GM12878 (cell line): Measurements from ENCODE around the gene VIT. TPM values are rescaled to one million over a fixed set of nuclear protein-coding genes. Genes with fewer than 3 reads are reported as not detected.

Experiments
- ATAC-seq: fragments of 200-7000 bp; cut with Tn5 transposase; 3 replicates; pipeline ENCODE4 v1.9.1; 2020; ENCODE audit warnings: mild to moderate bottlenecking, moderate library complexity
- BruUV-seq: library from RNA; stranded (reverse); fragments of 400-500 nt; replicated peaks from 2 replicates; lab custom pipeline; 2021; lab: Mats Ljungman, UMichigan
- CTCF ChIA-PET: fragments of 300-600 bp; sonication (Branson Sonifier 250); formaldehyde crosslinking; extraction: SDS; loops from one replicate; lab custom pipeline; 2021; ENCODE audit warnings: inconsistent platforms; lab: Yijun Ruan, JAX
- POLR2A ChIA-PET: fragments of 350-600 bp; formaldehyde crosslinking; extraction: SDS; loops from one replicate; lab custom pipeline; 2021; ENCODE audit warnings: inconsistent platforms; lab: Charles Lee
- RAD21 ChIA-PET: fragments of 300-600 bp; sonication (Branson Sonifier 250); formaldehyde crosslinking; loops from one replicate; lab custom pipeline; 2023; ENCODE audit warnings: antibody characterized with exemption; ENCODE audit not compliant: unreplicated experiment; lab: Charles Lee
- SMC1A ChIA-PET: fragments of 300-600 bp; sonication (Branson Sonifier 250); formaldehyde crosslinking; loops from one replicate; lab custom pipeline; 2023; ENCODE audit not compliant: unreplicated experiment, uncharacterized antibody; lab: Charles Lee
- DNase-seq: peaks from one replicate; pipeline ENCODE4 v3.0.0-alpha.2; 2011; ENCODE audit warnings: low read depth, low spot score
- FAIRE-seq: peaks from 3 replicates; lab custom pipeline; 2011; peaks lifted over from hg19 to GRCh38; lab: Jason Lieb, UNC
- H2AFZ ChIP-seq: 2 replicates; pipeline ENCODE4 v1.6.0; 2011; ENCODE audit warnings: low read depth, low read length, control low read depth; ENCODE audit not compliant: control insufficient read depth
- H3K27ac ChIP-seq: 2 replicates; pipeline ENCODE4 v1.5.1; 2011; ENCODE audit warnings: control low read depth; ENCODE audit not compliant: control insufficient read depth, insufficient read depth
- H3K27me3 ChIP-seq, 2 experiments: replicated peaks in 1 of 2; 2 replicates each; pipeline versions ENCODE4 v1.6.0 to v1.6.1; 2011; ENCODE audit warnings: low read length in 1 of 2; ENCODE audit not compliant: control insufficient read depth in 2 of 2, insufficient read depth in 2 of 2
- H3K36me3 ChIP-seq, 2 experiments: 2 replicates each; pipeline ENCODE4 v1.5.1; 2011; ENCODE audit warnings: low read length in 1 of 2; ENCODE audit not compliant: control insufficient read depth in 2 of 2, insufficient read depth in 2 of 2
- H3K4me1 ChIP-seq: 2 replicates; pipeline ENCODE4 v1.6.1; 2011; ENCODE audit warnings: mild to moderate bottlenecking, low read length, moderate library complexity, mixed read lengths; ENCODE audit not compliant: control insufficient read depth, insufficient read depth
- H3K4me2 ChIP-seq: 2 replicates; pipeline ENCODE4 v1.6.0; 2011; ENCODE audit warnings: control low read depth; ENCODE audit not compliant: control insufficient read depth, insufficient read depth
- H3K4me3 ChIP-seq: fragments of 200-600 bp; sonication (generic); 2 replicates; pipeline ENCODE4 v1.5.1; 2016
- H3K79me2 ChIP-seq: 2 replicates; pipeline ENCODE4 v1.6.0; 2011; ENCODE audit warnings: low read length; ENCODE audit not compliant: control insufficient read depth, insufficient read depth
- H3K9ac ChIP-seq: 2 replicates; pipeline ENCODE4 v1.8.0; 2011; ENCODE audit warnings: low read length, control low read depth, mixed read lengths; ENCODE audit not compliant: control insufficient read depth, insufficient read depth
- H3K9me3 ChIP-seq: replicated peaks from 3 replicates; pipeline ENCODE4 v1.5.1; 2011; ENCODE audit warnings: mild to moderate bottlenecking, low read length; ENCODE audit not compliant: control insufficient read depth, insufficient read depth
- H4K20me1 ChIP-seq: 2 replicates; pipeline ENCODE4 v1.6.0; 2011; ENCODE audit not compliant: control insufficient read depth, insufficient read depth
- BCL11A ChIP-seq: IDR thresholded peaks from 2 replicates; pipeline ENCODE4 v1.6.1; 2011; ENCODE audit warnings: low read depth, low read length
- BCL3 ChIP-seq: IDR thresholded peaks from 2 replicates; pipeline ENCODE4 v1.6.1; 2011; ENCODE audit warnings: borderline replicate concordance, low read depth, mild to moderate bottlenecking, moderate library complexity, low read length; ENCODE audit not compliant: insufficient read depth, poor library complexity, severe bottlenecking
- CREB1 ChIP-seq: IDR thresholded peaks from 2 replicates; pipeline ENCODE4 v1.6.1; 2012; ENCODE audit warnings: low read depth, mild to moderate bottlenecking, inconsistent platforms
- DPF2 ChIP-seq: fragments of 450-650 bp; IDR thresholded peaks from 2 replicates; pipeline ENCODE4 v1.6.1; 2017; ENCODE audit warnings: mild to moderate bottlenecking
- IKZF1 ChIP-seq: fragments of 450-650 bp; conservative IDR thresholded peaks from 2 replicates; pipeline ENCODE4 v1.6.1; 2017; ENCODE audit warnings: antibody characterized with exemption, mild to moderate bottlenecking
- MTA2 ChIP-seq: fragments of 450-650 bp; IDR thresholded peaks from 2 replicates; pipeline ENCODE4 v1.6.1; 2016; ENCODE audit warnings: low read depth, mild to moderate bottlenecking, moderate library complexity
- MTA3 ChIP-seq: IDR thresholded peaks from 2 replicates; pipeline ENCODE4 v1.6.1; 2012; ENCODE audit warnings: low read length, inconsistent platforms, borderline replicate concordance
- NFIC ChIP-seq: IDR thresholded peaks from 2 replicates; pipeline ENCODE4 v1.6.1; 2012; ENCODE audit warnings: low read depth, mild to moderate bottlenecking, inconsistent platforms, low read length, moderate library complexity
- NRF1 ChIP-seq: conservative IDR thresholded peaks from 2 replicates; pipeline ENCODE4 v1.6.1; 2011; ENCODE audit warnings: mild to moderate bottlenecking, low read depth, low read length, improper control_type of control experiment
- PML ChIP-seq: IDR thresholded peaks from 2 replicates; pipeline ENCODE4 v1.6.1; 2012; ENCODE audit warnings: low read length, inconsistent platforms
- POU2F2 ChIP-seq: IDR thresholded peaks from 3 replicates; pipeline ENCODE4 v1.6.1; 2011; ENCODE audit warnings: low read depth, mild to moderate bottlenecking, low read length, borderline replicate concordance
- RFX5 ChIP-seq: IDR thresholded peaks from 2 replicates; pipeline ENCODE4 v1.6.1; 2011; ENCODE audit warnings: low read depth, low read length, improper control_type of control experiment
- RUNX3 ChIP-seq: IDR thresholded peaks from 2 replicates; pipeline ENCODE4 v1.6.1; 2012; ENCODE audit warnings: low read length, inconsistent platforms
- SMAD5 ChIP-seq: IDR thresholded peaks from 2 replicates; pipeline ENCODE4 v1.6.1; 2016; ENCODE audit warnings: antibody characterized with exemption, low read depth
- SMC3 ChIP-seq: IDR thresholded peaks from 2 replicates; pipeline ENCODE4 v1.6.1; 2011; ENCODE audit warnings: low read length, improper control_type of control experiment, borderline replicate concordance
- STAT1 ChIP-seq: fragments of 450-650 bp; conservative IDR thresholded peaks from 2 replicates; pipeline ENCODE4 v1.6.1; 2014; ENCODE audit warnings: antibody characterized with exemption, mild to moderate bottlenecking
- ZBED1 ChIP-seq: IDR thresholded peaks from 2 replicates; pipeline ENCODE4 v1.6.1; 2016; ENCODE audit warnings: borderline replicate concordance
- ZNF207 ChIP-seq: fragments of 450-650 bp; IDR thresholded peaks from 2 replicates; pipeline ENCODE4 v1.6.1; 2014; ENCODE audit warnings: antibody characterized with exemption, mild to moderate bottlenecking, borderline replicate concordance
- WGBS: methylation state at CpG from one replicate; pipeline ENCODE4 v1.1.6; 2016; ENCODE audit warnings: low lambda C conversion rate; ENCODE audit not compliant: insufficient replicate concordance, insufficient coverage; ENCODE audit errors: missing lambda C conversion rate; 5-methylcytosine and 5-hydroxymethylcytosine counted together
- in situ Hi-C: fragments of 300-500 bp; cut with MboI; formaldehyde crosslinking; loops from 9 replicates; pipeline ENCODE4 v1.14.3; 2018; ENCODE audit warnings: mixed read lengths
- intact Hi-C: fragments of 100-400 bp; cut with micrococcal nuclease; formaldehyde crosslinking; loops from one replicate; pipeline ENCODE4 v1.14.2; 2022; ENCODE audit not compliant: unreplicated experiment
- polyA plus RNA-seq, 11 experiments: library from polyadenylated mRNA; depleted of rRNA in 4 of 11; unstranded in 6 of 11; stranded (reverse) in 5 of 11; fragments of >200 nt; fragmentation: Nextera tagmentation in 4 of 11; fragmentation: Illumina TruSeq in 1 of 11; extraction: Ambion mirVana in 4 of 11; extraction: Trizol in 1 of 11; gene quantifications; 1 replicate in 1 of 11; 2 replicates in 10 of 11; pipeline versions ENCODE4 v1.2.1 to v1.2.3, GENCODE V29; 2011 to 2016; ENCODE audit warnings: inconsistent platforms in 2 of 11, missing spikeins in 2 of 11, low read depth in 1 of 11
- total RNA-seq, 4 experiments: library from RNA; depleted of rRNA in 3 of 4; stranded (reverse); fragments of >200 nt in 3 of 4; fragmentation: Illumina TruSeq in 1 of 4; extraction: Trizol in 1 of 4; gene quantifications; 2 replicates each; pipeline versions ENCODE4 v1.2.1 to v1.2.3, GENCODE V29; 2013 to 2021
- TF ChIP-seq, protein P1 (sequence below): fragments of 450-650 bp; IDR thresholded peaks from 2 replicates; pipeline ENCODE4 v1.6.1; 2017; ENCODE audit warnings: mild to moderate bottlenecking, moderate library complexity

Gene VIT
- total and polyA plus RNA-seq, 10 of the 15 experiments (the other 5 are each of a cell fraction or from before 2014, with no cell fraction given), result 0.05 to 0.14 TPM; not detected in 8

GRCh38 chr2:36785179-36785795 lies 88.8 kb downstream of the VIT start:
- no peaks in the 10 kb centered on the region for H4K20me1 ChIP-seq
- no peaks in the 10 kb centered on the region for H3K79me2 ChIP-seq
- H2AFZ ChIP-seq, result no peak overlapping the region
- DNase-seq, result no peak
- ChIA-PET SMC1A (interaction anchor here (1.0 to 2.2 kb wide), 12 partner anchors 8 to 1093 kb away, joined by 3 to 8 read pairs (median 4); no protein-coding TSS in a partner anchor), CTCF (interaction anchor here (0.6 to 5.9 kb wide), 32 partner anchors 11 to 433 kb away, joined by 3 to 40 read pairs (median 4); partner anchors contain the start of gene STRN), POLR2A (interaction anchor here (0.7 kb wide), 2 partner anchors 182 to 190 kb away, joined by 3 read pairs; no protein-coding TSS in a partner anchor), RAD21 (interaction anchor here (1.1 to 1.6 kb wide), 2 partner anchors 8 to 371 kb away, joined by 3 to 6 read pairs; no protein-coding TSS in a partner anchor)
- no peak overlapping the region for H3K4me2 ChIP-seq
- FAIRE-seq, result peak; percentile 99
- intact Hi-C loops, result loop anchor here (2.0 to 10.0 kb wide), 2 partner anchors 220 to 430 kb away; partner anchors contain the start of gene CRIM1
- peak; percentile 91 for ATAC-seq
- H3K27me3 ChIP-seq, result peaks cover 0 to 3% of the 10 kb centered on the region in 2 experiments; a peak in 1 of 4 replicates
- H3K27ac ChIP-seq, result no peak overlapping the region
- in situ Hi-C loops, result no loop called here
- BruUV-seq, result no TSS peak
- 0 out of 2 replicates have a peak, but pooled peaks cover 6% of the 10 kb centered on the region for H3K4me1 ChIP-seq
- 10% methylated on average over 5 of the region's 5 CpGs for WGBS
- H3K9me3 ChIP-seq, result no peaks in the 10 kb centered on the region
- no peak overlapping the region for H3K9ac ChIP-seq
- no peaks in the 10 kb centered on the region for H3K36me3 ChIP-seq
- no peak overlapping the region for H3K4me3 ChIP-seq
- TF ChIP-seq IKZF1, result no peak
- TF ChIP-seq, protein P1, sequence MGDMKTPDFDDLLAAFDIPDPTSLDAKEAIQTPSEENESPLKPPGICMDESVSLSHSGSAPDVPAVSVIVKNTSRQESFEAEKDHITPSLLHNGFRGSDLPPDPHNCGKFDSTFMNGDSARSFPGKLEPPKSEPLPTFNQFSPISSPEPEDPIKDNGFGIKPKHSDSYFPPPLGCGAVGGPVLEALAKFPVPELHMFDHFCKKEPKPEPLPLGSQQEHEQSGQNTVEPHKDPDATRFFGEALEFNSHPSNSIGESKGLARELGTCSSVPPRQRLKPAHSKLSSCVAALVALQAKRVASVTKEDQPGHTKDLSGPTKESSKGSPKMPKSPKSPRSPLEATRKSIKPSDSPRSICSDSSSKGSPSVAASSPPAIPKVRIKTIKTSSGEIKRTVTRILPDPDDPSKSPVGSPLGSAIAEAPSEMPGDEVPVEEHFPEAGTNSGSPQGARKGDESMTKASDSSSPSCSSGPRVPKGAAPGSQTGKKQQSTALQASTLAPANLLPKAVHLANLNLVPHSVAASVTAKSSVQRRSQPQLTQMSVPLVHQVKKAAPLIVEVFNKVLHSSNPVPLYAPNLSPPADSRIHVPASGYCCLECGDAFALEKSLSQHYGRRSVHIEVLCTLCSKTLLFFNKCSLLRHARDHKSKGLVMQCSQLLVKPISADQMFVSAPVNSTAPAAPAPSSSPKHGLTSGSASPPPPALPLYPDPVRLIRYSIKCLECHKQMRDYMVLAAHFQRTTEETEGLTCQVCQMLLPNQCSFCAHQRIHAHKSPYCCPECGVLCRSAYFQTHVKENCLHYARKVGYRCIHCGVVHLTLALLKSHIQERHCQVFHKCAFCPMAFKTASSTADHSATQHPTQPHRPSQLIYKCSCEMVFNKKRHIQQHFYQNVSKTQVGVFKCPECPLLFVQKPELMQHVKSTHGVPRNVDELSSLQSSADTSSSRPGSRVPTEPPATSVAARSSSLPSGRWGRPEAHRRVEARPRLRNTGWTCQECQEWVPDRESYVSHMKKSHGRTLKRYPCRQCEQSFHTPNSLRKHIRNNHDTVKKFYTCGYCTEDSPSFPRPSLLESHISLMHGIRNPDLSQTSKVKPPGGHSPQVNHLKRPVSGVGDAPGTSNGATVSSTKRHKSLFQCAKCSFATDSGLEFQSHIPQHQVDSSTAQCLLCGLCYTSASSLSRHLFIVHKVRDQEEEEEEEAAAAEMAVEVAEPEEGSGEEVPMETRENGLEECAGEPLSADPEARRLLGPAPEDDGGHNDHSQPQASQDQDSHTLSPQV, result no peak
- no peak for TF ChIP-seq STAT1
- TF ChIP-seq RUNX3, result no peak
- TF ChIP-seq SMAD5, result no peak
- no peak for TF ChIP-seq RFX5
- TF ChIP-seq PML, result no peak
- TF ChIP-seq NFIC, result no peak
- TF ChIP-seq MTA2, result no peak
- TF ChIP-seq ZNF207, result no peak
- no peak for TF ChIP-seq NRF1
- no peak for TF ChIP-seq ZBED1
- TF ChIP-seq SMC3, result peak; percentile 60; the same call in 1 of the 2 replicates
- 0 out of 3 replicates have a peak, but pooled peaks have one; percentile 27 for TF ChIP-seq POU2F2
- TF ChIP-seq MTA3, result no peak
- no peak for TF ChIP-seq CREB1
- TF ChIP-seq DPF2, result no peak
- TF ChIP-seq BCL11A, result no peak
- TF ChIP-seq BCL3, result no peak
